PFSK-1 (cell line): ENCODE measurements around the gene TYW3.

ENCODE experiments used
- FOXP2 ChIP-seq: optimal IDR thresholded peaks from 2 replicates; pipeline ENCODE3; 2011; ENCODE audit warnings: borderline replicate concordance, control low read depth, inconsistent platforms; ENCODE audit not compliant: insufficient read depth; ENCODE audit errors: extremely low read length, extremely low read depth
- REST ChIP-seq, 2 experiments: IDR thresholded peaks; 2 replicates each; pipeline versions ENCODE4 v1.6.1 to v1.8.0; 2011 to 2012; ENCODE audit warnings: low read depth in 2 of 2, low read length in 2 of 2, control low read depth in 1 of 2, inconsistent platforms in 1 of 2, mild to moderate bottlenecking in 1 of 2, moderate library complexity in 1 of 2; ENCODE audit not compliant: insufficient read depth in 1 of 2

GRCh38 chr1:74693473-74693872, 39.5 kb upstream of the TYW3 start:
- no peak for TF ChIP-seq REST (IDR thresholded peaks at IDR 0.05; ENCODE audit: insufficient read depth in 1 of 2, low read depth in 2 of 2, low read length in 2 of 2)
- no peak for TF ChIP-seq FOXP2
